HG03135 (cell line): ENCODE measurements around the gene CHD9NB.
"Not testable (repeated sequence)": the region's sequence is repeated elsewhere in the genome, so short reads cannot be mapped to it uniquely, and the experiment has no call there.

Experiments
- ATAC-seq: cut with Tn5 transposase; IDR thresholded peaks from one replicate; pipeline ENCODE4 v1.9.1; 2021; ENCODE audit warnings: mild to moderate bottlenecking, moderate library complexity; ENCODE audit not compliant: unreplicated experiment

CHD9NB gene

DNA sequence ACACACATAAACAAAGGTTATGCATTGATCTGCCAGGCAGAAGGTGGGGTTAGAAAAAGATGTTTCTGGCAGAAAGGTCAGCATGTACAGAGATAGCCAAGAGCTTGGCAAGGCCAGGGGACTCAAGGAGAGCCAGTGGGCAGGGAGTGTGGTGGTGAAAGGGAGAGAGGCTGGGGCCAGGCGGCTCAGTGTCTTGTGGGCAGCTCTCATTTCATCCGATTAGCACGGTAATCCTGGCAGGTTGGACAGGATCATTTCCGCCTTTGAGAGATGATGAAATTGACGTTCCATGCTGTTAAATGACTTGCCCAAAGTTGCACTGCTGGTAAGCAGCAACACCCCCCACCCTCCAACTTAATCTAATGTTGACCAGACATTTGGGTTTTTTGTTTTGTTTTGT is 5.7 kb upstream of the CHD9NB start:
- ATAC-seq: no peak

DNA sequence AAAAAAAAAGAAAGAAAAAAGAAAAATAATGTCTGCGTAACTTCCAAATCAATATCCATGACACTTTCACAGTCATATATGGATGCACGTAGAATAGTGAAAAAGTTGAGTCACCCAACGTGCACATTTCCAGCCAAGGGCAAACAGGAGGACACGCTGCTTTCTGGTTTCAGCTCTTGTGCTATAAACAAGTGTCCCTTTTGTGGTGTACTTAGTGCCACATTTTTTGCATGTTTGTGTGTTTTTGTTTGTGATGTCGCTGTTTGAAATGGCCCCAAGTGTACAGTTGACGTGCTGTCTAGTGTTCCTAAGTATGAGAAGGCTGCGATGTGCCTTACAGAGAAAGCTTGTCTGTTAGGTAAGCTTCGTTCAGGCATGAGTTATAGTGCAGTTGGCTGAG is 5.0 kb upstream of the CHD9NB start:
- ATAC-seq: no peak

DNA sequence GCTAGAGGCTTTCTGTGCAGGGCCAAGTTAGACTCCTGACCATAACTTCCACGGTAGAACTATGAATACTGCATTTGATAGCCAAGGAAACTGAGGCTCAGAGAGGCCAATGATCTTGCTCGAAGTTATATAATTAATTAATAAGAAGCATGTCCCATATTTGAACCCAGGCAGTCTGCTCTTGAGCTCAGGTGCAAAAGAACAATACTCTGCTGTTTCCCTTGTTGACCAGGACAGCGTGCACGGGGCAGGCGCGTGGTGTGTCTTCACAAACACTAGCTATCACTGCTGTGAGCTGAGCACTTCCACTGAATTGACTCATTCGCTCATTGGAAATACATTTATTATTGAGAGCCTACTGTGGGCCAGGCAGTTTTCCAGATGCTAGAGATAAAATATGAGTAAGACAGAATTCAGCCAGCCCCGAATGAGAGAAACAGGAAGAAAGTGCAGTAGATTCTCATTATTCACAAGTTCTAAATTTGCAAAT is 3.7 kb upstream of the CHD9NB start:
- ATAC-seq: no peak

DNA sequence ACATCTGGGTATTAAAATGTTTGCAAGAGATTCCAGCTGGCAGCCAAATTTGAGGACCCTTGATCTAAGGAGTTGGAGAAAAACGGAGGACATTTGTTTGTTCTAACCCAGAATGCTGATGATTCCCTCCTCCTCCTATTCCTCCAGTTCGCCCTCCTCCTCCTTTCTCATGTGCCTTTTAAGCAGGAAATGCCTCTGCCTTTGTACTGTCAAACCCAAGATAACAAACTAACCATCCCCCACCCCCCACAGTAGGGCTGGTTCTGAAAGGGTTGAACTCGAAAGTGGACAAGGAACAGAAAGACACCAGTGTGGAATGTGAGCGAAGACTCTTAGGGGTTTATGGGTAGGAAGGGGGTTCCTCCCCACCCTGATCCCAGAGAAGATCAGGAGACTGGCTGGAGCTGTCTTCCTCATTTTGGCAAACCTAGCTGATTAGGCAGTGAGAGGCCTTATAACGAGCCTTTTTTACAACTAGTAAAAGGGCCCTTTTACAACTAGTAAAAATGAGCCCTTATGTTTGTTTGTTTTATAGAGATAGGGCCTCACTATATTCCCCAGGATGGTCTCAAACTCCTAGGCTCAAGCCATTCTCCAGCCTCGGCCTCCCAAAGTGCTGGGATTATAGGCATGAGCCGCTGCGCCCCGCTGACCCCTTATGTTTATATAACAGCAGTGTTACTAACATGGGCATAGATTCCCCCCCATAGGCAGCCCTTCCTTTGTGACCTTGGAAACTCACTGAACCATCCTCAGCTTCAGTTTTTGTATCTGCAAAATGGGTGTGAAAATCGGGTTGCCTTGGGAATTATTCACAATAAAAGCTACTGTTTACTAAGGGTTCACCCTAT is 3.1 kb upstream of the CHD9NB start:
- ATAC-seq: no peak

DNA sequence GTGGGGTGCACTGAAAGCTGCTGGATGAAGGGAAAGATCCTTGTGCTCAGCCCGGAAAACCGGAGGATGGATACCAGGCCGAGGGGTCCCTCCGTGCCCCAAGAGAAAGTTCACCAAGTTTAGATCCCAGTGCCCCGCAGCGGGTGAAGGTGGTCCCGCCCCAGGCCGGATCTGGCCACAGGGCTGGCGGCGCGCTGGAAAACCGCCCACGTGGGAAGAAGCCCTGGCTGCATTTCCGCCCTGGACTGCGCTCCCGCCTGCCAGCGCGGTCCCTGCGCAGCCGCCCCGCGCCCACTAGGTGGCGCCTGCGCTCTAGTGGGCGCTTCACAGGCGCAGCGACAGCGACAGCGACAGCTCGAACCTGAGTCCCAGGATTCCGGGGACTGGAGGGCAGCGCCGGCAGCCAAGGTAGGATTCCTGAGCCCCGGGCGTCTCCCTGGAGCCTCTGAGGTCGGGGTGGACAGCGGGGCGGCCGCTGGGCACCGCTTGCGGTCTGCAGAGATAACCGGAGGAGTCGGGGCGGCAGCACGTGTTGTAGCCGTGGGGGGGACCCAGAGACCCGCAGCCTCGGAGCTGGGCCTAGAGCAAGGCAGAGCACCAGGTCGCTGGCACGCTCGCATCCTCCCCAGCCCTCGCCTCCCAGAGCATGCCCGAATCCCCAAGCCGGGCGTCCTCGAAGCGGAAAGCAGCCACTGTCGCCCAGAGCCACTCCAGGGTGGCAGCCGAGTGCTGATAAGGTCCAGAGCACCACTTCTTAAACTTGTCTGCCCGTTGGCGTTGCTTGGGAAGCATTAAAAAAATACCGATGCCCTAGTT is 2.2 kb upstream of the CHD9NB start, which contains the start of gene CHD9:
TSS of gene CHD9 (plus strand) at position 322 of the 816 bp plus-strand sequence. CDS start 101,099 bp downstream, outside the sequence.
- peak; percentile 83 for ATAC-seq

DNA sequence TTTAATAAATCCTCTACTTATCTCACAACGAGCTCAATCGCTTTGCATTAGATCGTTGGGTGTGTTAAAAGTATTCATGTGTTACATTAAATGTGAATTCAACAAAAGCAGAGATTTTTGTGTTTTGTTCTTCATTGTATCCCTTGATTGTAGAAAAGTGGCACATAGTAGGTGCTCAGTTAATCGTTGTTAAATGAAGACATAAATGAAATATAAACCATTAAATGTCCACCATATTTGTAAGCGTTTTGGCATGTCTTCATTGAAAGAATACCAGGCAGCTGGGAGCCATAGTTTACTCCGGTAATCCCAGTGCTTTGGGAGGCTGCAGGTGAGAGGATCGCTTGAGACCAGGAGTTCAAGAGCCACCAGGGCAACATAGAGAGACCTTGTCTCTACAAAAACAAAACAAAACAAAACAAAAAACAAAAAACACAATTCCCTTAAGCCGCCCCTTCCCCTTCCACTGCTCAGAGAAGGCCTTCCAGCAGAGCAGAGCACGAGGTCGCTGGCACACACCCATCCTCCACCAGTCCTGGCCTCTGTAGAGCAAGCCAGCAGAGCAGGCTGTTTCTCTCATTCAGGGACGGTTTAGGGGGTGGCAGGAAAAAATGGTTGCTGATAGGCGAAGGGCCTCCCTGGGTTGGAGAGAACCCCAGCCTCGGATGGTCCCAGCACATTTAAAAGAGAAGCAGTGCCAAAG is 1.4 kb upstream of the CHD9NB start:
- peak; percentile 39 for ATAC-seq

DNA sequence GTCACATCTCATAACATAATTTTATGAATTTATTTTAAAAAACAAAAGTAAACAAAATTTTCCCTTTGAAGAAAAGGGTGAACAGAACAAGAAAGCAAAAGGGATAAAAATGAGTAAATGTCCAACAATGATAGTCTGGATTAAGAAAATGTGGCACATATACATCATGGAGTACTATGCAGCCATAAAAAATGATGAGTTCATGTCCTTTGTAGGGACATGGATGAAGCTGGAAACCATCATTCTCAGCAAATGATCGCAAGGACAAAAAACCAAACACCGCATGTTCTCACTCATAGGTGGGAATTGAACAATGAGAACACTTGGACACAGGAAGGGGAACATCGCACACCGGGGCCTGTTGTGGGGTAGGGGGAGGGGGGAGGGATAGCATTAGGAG is 1.4 kb downstream of the CHD9NB start:
- ATAC-seq: not testable (repeated sequence)

DNA sequence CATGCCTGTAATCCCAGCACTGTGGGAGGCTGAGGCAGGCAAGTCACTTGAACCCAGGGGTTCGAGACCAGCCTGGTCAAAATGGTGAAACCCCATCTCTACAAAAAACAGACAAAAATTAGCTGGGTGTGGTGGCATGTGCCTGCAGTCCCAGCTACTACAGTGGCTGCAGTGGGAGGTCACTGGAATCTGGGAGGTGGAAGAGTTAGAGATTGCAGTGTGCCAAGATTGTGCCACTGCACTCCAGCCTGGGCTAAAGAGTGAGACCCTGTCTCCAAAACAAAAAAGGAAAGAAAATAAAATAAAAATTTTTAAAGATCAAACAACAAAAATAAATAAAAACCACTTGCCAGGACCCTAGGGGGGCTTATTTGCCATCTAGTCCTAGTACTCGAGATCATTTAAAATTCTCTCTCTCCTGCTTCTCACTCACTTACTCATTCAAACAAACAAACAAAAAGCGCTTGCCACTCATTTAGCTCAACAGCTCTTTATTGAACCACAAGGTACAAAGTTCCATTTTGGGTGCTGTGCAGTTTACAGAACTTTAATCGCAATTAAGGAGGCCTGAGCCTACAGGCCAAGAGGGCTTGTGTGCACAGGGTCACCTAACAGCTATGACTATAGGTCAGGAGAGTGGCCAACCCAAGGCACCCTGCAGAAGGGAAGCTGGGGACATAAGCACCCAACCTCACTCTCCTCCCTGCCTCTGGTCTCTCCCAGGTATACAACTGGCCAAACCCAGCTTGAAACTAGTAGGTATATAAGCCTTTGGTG is 4.4 kb downstream of the CHD9NB start:
- ATAC-seq: no peak

DNA sequence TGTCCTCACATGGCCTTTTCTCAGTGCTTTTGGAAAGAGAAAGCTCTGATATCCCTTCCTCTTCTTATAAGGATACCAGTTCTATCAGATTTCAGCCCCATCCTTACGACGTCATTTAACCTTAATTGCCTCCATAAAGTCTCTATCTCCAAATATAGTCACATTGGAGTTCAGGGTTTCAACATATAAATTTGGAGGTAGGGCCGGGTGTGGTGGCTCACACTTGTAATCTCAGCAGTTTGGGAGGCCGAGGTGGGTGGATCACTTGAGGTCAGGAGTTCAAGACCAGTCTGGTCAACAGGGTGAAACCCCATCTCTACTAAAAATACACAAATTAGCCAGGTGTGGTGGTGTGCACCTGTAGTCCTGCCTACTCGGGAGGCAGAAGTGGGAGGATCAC is 5.2 kb downstream of the CHD9NB start:
- ATAC-seq: not testable (repeated sequence)

DNA sequence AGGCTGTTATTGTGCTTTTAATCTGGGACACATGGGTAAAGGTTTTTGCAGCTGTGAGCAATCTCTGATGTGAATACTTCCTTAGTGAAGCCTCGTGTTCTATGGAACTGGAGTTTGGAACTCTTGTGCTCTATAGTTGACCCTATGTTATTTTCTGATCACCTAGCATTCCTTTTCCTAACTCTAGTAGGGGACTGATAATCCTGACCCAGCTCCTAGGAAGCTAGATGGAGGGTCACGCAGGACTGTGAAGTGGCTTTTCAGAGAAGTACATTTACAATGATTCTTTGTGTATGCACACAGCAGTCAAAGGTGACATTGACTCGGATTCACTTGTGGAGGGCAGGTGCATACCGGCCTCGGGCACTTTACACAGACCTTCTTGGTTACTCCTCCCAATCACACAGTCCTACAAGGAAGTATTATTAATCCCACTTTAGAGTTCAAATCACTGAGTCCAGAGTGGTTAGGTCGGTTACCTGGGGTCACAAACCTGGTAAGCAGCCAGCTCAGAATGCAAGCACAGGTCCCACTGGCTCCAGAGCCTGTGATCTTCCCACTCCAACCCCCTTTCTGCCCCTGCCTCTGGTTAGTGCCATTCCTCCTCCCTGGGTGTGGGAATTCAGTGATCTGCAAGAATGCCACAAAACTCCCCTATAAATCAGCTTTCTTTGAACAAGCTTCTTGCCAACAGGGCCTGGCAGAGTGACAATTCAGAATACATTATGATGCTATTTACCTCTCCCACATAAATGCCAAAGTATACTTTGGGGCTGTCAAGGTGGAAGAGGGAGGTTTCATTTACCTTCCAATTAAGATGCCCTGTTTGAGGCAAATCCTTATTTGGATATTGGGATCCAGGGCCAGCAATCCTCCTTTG is 7.1 kb downstream of the CHD9NB start:
- no peak for ATAC-seq

DNA sequence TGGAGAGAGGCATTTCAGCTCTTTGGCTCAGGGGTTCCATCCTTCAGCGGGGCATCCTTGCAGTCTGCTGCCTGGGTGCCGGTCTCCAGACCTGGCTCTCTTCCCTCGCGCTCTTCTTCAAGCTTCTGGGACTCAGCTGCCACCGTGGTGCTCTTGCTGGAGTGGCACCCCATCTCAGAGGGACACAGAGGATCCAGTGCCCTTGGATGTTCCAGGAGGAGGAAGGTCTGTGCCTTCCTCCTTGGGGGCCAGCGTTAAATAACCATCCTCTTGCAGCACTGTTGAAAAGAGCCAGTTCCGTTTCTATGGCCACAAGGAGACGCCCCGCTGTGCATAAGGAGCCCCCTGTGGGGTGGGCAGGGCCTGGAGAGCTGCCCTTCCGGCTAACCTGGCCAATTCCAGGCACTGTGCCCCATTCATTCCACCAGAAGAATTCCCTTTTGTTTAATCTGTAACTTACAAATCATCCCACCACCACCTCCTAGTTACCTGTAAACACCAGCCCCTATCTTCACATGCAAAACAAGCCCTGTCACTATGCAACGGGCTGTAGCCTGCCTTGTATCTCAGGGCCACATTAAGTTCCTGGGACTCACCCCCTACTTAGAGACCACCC is 8.6 kb downstream of the CHD9NB start:
- ATAC-seq: no peak

DNA sequence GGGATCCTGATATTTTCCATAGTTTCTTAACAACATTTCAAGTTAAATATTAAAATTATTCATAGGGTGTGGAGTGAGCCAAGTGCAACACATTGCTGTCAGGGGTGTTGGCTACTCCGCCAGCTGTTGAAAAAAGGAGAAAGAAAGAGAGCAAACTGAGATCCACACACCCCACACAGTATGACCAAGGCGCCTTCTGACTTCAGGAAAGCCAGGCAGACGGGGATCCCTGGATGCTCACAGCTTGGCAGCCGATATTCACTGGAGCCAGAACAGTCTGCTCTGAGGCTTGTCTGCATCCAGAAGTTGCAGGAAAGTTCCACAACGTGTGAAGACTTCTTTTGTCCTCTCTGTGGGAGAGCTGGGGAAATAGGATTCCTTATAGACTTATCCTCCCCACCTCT is 9.3 kb downstream of the CHD9NB start:
- no peak for ATAC-seq

DNA sequence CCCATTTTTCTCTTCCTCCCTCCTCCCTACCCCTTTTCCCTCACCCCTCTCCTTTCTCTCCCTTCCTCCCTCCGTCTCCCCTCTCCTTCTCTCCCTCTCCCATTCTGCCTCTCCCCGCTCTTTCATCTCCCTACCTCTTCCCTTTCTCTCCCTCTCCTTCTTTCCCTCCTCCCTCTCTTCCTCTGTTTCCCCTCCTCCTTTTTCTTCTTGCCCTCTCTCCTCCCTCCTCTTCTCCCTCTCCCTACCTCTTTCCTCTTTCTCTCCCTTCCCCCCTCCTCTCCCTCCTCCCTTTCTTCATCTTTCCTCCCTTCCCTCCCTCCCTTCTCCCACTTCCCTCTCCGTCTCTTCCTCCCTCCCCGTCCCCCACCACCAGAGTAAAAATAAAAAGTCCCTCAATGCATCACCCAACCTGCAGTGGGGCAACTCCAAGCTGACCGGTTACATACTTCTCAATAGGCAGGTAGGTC is 10.4 kb downstream of the CHD9NB start:
- no peak for ATAC-seq

DNA sequence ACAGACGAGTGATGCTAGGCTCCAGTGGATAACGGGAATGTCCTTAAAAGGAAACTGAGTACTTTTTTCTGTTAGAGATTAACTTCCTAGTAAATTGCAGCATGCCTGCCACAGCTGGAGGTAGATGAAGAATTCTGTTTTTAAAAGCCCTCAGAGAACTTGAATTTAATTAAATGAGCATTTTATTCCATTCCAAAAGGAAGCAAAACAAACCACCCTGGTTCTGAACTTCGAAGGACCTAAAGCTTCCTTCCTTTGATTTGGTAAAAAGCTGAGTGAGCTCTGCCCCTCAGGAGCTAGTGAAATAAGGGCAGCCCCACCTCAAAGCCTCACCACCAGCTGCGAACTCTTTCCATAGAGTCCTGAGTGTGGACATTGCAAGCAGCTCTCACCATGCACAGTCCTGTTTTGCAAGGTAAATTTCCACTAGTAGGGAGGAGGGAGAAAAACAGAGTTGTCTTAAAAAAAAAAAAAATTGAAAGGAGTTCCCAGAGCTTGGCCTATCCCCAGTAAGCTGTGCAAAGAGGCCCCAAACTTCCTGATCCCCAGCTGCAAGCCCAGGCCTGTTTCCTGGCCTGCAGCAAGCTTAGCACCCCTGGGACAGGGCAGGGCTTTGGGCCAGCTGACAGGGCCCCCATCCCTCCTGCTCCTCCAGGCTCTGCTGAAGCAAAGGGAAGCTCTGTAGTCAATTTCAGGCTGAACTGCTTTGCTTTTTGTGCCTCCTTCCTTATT is 11.2 kb downstream of the CHD9NB start:
- ATAC-seq: no peak

DNA sequence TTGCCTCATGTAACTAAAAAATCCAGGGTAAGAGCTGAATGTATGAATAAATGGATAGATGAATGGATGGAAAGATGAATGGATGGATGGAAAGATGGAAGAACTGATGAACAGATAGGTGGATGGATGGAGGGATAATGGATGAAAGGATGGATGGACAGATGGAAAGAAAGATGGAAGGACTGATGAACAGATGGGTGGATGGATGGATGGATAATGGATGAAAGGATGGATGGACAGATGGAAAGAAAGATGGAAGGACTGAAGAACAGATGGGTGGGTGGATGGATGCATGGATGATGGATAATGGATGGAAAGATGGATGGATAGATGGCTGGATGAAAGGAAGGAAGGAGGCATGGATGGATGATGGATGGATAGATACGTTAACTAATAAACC is 11.9 kb downstream of the CHD9NB start:
- no peak for ATAC-seq

DNA sequence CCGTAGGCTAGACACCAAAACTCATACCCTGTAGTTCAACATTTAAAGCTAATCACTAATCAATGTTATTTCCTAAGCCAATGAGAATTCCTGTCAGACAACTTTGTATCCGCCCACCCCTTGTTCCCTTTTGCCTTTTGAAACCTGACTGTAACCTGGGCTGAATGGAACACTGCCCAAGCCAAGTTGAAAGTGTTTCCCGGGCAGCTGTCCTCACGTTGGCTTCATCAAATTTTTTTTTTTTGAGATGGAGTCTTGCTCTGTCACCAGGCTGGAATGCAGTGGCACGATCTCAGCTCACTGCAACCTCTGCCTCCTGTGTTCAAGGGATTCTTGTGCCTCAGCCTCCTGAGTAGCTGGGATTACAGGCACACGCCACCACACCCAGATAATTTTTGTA is 16.0 kb downstream of the CHD9NB start:
- ATAC-seq: not testable (repeated sequence)

DNA sequence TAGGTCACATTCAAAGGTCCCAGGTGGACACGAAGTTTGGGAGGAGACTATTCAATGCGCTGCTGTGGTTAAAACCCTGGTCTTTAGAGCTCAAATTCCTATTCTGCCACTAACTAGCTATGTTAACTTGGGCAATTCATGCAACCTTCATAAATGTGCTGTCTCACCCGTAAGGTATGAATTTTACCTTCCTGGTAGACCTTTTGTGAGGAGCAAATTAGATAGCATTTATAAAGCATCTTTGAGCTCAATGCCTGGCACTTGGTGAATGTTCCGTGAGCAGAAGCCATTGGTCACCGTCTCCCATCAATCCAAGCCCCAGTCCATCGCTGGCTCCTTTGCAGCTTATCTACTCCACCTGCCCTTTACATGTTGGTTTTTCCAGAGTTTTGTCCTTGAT is 16.6 kb downstream of the CHD9NB start:
- ATAC-seq: no peak
